Measurements from ENCODE around the gene RPL34. TPM values are rescaled to one million over a fixed set of nuclear protein-coding genes. Genes with fewer than 3 reads are reported as not detected.

Gene RPL34
- total and polyA plus RNA-seq, 2 of the 4 experiments (the other 2 are of a cell fraction) = 1,435 to 2,037 TPM

DNA sequence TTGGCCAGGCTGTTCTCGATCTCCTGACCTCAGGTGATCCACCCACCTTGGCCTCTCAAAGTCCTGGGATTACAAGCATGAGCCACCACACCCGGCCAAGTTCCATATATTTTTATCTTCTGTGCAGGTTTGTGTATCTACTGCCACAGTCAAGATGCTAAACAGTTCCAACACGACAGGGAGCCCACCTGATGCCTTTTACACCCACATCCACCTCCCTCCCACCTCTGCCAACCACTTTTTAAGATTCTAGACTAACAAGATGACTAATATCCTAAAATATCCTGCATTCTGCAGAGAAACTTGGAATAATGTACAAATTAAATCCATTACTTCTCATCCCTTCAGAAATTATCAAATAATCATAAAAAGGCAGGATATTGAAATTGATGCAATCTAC is 19.3 kb upstream of the RPL34 start:
- H2AK5ac ChIP-seq (ENCODE audit: low read depth, low read length) = no peak overlapping the region
- no peaks in the 10 kb centered on the region for H4K20me1 ChIP-seq (ENCODE audit: insufficient read depth, low read length)
- no peak overlapping the region for H4K5ac ChIP-seq (ENCODE audit: low read depth, low read length)
- no peak for TF ChIP-seq RAD21 (IDR thresholded peaks at IDR 0.05; ENCODE audit: low read length)
- no peak for TF ChIP-seq RCOR1 (IDR thresholded peaks at IDR 0.05; ENCODE audit: insufficient replicate concordance, low read length)
- no peak for TF ChIP-seq MAFK (IDR thresholded peaks at IDR 0.05; ENCODE audit: low read depth, low read length)
- TF ChIP-seq SMC3 (IDR thresholded peaks at IDR 0.05; ENCODE audit: low read depth, low read length) = no peak
- TF ChIP-seq MXI1 (IDR thresholded peaks at IDR 0.05; ENCODE audit: borderline replicate concordance, low read depth, low read length) = no peak
- TF ChIP-seq, protein P1, sequence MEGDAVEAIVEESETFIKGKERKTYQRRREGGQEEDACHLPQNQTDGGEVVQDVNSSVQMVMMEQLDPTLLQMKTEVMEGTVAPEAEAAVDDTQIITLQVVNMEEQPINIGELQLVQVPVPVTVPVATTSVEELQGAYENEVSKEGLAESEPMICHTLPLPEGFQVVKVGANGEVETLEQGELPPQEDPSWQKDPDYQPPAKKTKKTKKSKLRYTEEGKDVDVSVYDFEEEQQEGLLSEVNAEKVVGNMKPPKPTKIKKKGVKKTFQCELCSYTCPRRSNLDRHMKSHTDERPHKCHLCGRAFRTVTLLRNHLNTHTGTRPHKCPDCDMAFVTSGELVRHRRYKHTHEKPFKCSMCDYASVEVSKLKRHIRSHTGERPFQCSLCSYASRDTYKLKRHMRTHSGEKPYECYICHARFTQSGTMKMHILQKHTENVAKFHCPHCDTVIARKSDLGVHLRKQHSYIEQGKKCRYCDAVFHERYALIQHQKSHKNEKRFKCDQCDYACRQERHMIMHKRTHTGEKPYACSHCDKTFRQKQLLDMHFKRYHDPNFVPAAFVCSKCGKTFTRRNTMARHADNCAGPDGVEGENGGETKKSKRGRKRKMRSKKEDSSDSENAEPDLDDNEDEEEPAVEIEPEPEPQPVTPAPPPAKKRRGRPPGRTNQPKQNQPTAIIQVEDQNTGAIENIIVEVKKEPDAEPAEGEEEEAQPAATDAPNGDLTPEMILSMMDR (conservative IDR thresholded peaks at IDR 0.05; ENCODE audit: low read depth, low read length) = no peak
- TF ChIP-seq CHD1 (IDR thresholded peaks at IDR 0.05; ENCODE audit: low read depth, low read length) = no peak
- TF ChIP-seq FOS (IDR thresholded peaks at IDR 0.05; ENCODE audit: low read depth, low read length) = no peak
- TF ChIP-seq, protein P2, sequence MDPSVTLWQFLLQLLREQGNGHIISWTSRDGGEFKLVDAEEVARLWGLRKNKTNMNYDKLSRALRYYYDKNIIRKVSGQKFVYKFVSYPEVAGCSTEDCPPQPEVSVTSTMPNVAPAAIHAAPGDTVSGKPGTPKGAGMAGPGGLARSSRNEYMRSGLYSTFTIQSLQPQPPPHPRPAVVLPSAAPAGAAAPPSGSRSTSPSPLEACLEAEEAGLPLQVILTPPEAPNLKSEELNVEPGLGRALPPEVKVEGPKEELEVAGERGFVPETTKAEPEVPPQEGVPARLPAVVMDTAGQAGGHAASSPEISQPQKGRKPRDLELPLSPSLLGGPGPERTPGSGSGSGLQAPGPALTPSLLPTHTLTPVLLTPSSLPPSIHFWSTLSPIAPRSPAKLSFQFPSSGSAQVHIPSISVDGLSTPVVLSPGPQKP (IDR thresholded peaks at IDR 0.05; ENCODE audit: borderline replicate concordance, low read depth, low read length) = no peak
- no peak for TF ChIP-seq MAZ (IDR thresholded peaks at IDR 0.05; ENCODE audit: borderline replicate concordance, low read depth, low read length)
- no peak for TF ChIP-seq BHLHE40 (IDR thresholded peaks at IDR 0.05; ENCODE audit: low read depth, low read length)
- no peak for TF ChIP-seq CEBPB (IDR thresholded peaks at IDR 0.05; ENCODE audit: low read depth, low read length)
- no peak for TF ChIP-seq POLR2A (IDR thresholded peaks at IDR 0.05; ENCODE audit: low read depth, low read length)
- no peak for TF ChIP-seq RFX5 (IDR thresholded peaks at IDR 0.05; ENCODE audit: low read depth, low read length)
- TF ChIP-seq, protein P3, sequence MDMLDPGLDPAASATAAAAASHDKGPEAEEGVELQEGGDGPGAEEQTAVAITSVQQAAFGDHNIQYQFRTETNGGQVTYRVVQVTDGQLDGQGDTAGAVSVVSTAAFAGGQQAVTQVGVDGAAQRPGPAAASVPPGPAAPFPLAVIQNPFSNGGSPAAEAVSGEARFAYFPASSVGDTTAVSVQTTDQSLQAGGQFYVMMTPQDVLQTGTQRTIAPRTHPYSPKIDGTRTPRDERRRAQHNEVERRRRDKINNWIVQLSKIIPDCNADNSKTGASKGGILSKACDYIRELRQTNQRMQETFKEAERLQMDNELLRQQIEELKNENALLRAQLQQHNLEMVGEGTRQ (IDR thresholded peaks at IDR 0.05; ENCODE audit: low read depth, low read length) = no peak
- TF ChIP-seq NFE2L2 (IDR thresholded peaks at IDR 0.05; ENCODE audit: low read depth, low read length) = no peak
- no CpG with 5 or more reads among the region's 3 CpGs for WGBS, 2 experiments (ENCODE audit: extremely low coverage in 2 of 2, insufficient read length in 1 of 2)
- no peak overlapping the region for H3K4me3 ChIP-seq (ENCODE audit: insufficient read depth, low read depth, low read length)
- no peak overlapping the region for H3K9ac ChIP-seq (ENCODE audit: low read depth, low read length)
- POLR2A ChIA-PET (ENCODE audit: unreplicated experiment) = no interaction called here
- CTCF ChIA-PET = no interaction called here
- ATAC-seq (ENCODE audit: low read depth) (no peak), DNase-seq (no peak)
- no peak overlapping the region for H2BK20ac ChIP-seq (ENCODE audit: low read depth, low read length)
- no peaks in the 10 kb centered on the region for H3K27me3 ChIP-seq (ENCODE audit: control insufficient read depth, insufficient read depth, low read length)
- H2BK15ac ChIP-seq (ENCODE audit: low read depth, low read length) = no peak overlapping the region
- no peak overlapping the region for H3K14ac ChIP-seq (replicated peaks; ENCODE audit: low read depth, low read length)
- H3K36me3 ChIP-seq (ENCODE audit: control insufficient read depth, insufficient read depth, low read length) = no peaks in the 10 kb centered on the region
- no peak overlapping the region for H3K27ac ChIP-seq (ENCODE audit: insufficient read depth, low read length)
- no peak overlapping the region for H2BK120ac ChIP-seq (ENCODE audit: low read depth, low read length)
- H4K91ac ChIP-seq (ENCODE audit: insufficient read depth, low read depth, low read length) = no peak overlapping the region
- no peak overlapping the region for H4K8ac ChIP-seq (ENCODE audit: low read depth in 2 of 2, low read length in 2 of 2)
- H2AFZ ChIP-seq (replicated peaks; ENCODE audit: low read length, poor library complexity) = no peak overlapping the region
- no peak overlapping the region for H3K23ac ChIP-seq (ENCODE audit: low read depth, low read length)
- H3K4ac ChIP-seq (ENCODE audit: low read depth, low read length) = no peak overlapping the region
- no peak overlapping the region for H3K4me2 ChIP-seq (ENCODE audit: low read depth, low read length)
- in situ Hi-C loops (cut with MboI; ENCODE audit: low sequenced_read_pairs) (no loop called here), dilution Hi-C loops (cut with HindIII; ENCODE audit: low sequenced_read_pairs, unreplicated experiment) (no loop called here), intact Hi-C loops (cut with micrococcal nuclease) (no loop called here)
- no peaks in the 10 kb centered on the region for H3K9me1 ChIP-seq (ENCODE audit: insufficient read depth, low read length)
- H3K79me1 ChIP-seq (ENCODE audit: low read depth in 1 of 2, low read length in 2 of 2) = no peaks in the 10 kb centered on the region
- no peak overlapping the region for H3K18ac ChIP-seq (ENCODE audit: low read depth, low read length)
- BruUV-seq (replicated peaks) = no TSS peak
- H2BK5ac ChIP-seq (ENCODE audit: low read depth, low read length, poor library complexity, severe bottlenecking) = no peak overlapping the region
- no peak overlapping the region for H2AK9ac ChIP-seq (replicated peaks; ENCODE audit: low read depth, low read length, poor library complexity)
- no peak overlapping the region for H3K56ac ChIP-seq (ENCODE audit: extremely low read depth, insufficient read depth, low read length)
- H3K9me3 ChIP-seq (ENCODE audit: control insufficient read depth, insufficient read depth, low read length) = no peaks in the 10 kb centered on the region
- no peaks in the 10 kb centered on the region for H3K4me1 ChIP-seq (ENCODE audit: control insufficient read depth, insufficient read depth, low read length)

Data from IMR-90 (cell line).